IMR-90 (cell line): Measurements from ENCODE around the gene RALGAPA1. TPM values are rescaled to one million over a fixed set of nuclear protein-coding genes. Genes with fewer than 3 reads are reported as not detected.

Source experiments
- ATAC-seq: fragments of 200-7000 bp; cut with Tn5 transposase; 2 replicates; pipeline ENCODE4 v1.9.1; 2020; ENCODE audit warnings: low read depth, mild to moderate bottlenecking, moderate library complexity
- BruUV-seq: library from RNA; stranded (reverse); fragments of 400-500 nt; replicated peaks from 2 replicates; lab custom pipeline; 2021; lab: Mats Ljungman, UMichigan
- CTCF ChIA-PET: fragments of 300-600 bp; formaldehyde crosslinking; extraction: SDS; loops from one replicate; lab custom pipeline; 2021; ENCODE audit warnings: antibody characterized with exemption; lab: Yijun Ruan, JAX
- POLR2A ChIA-PET: fragments of 300-600 bp; sonication (Branson Sonifier 250); formaldehyde crosslinking; loops from one replicate; lab custom pipeline; 2022; ENCODE audit warnings: antibody characterized with exemption; ENCODE audit not compliant: unreplicated experiment; lab: Charles Lee
- DNase-seq: peaks from one replicate; pipeline ENCODE4 v3.0.0; 2013
- H2AFZ ChIP-seq: replicated peaks from 2 replicates; pipeline ENCODE3; 2013; ENCODE audit warnings: low read length, mild to moderate bottlenecking; ENCODE audit not compliant: poor library complexity
- H2AK5ac ChIP-seq: 2 replicates; pipeline ENCODE4 v1.6.1; 2013; ENCODE audit warnings: low read depth, low read length, inconsistent platforms
- H2AK9ac ChIP-seq: replicated peaks from 2 replicates; pipeline ENCODE3; 2013; ENCODE audit warnings: mild to moderate bottlenecking, low read depth, low read length, moderate library complexity; ENCODE audit not compliant: poor library complexity
- H2BK120ac ChIP-seq: 2 replicates; pipeline ENCODE4 v1.6.1; 2013; ENCODE audit warnings: low read depth, low read length, inconsistent platforms
- H2BK15ac ChIP-seq: 3 replicates; pipeline ENCODE4 v1.6.1; 2013; ENCODE audit warnings: low read depth, low read length, inconsistent platforms
- H2BK20ac ChIP-seq: 2 replicates; pipeline ENCODE4 v1.6.1; 2013; ENCODE audit warnings: low read depth, mild to moderate bottlenecking, inconsistent platforms, low read length, moderate library complexity
- H2BK5ac ChIP-seq: 2 replicates; pipeline ENCODE4 v1.6.1; 2013; ENCODE audit warnings: mild to moderate bottlenecking, low read depth, low read length, inconsistent platforms; ENCODE audit not compliant: poor library complexity, severe bottlenecking
- H3K14ac ChIP-seq: replicated peaks from 2 replicates; pipeline ENCODE4 v1.6.1; 2013; ENCODE audit warnings: low read depth, low read length, inconsistent platforms
- H3K18ac ChIP-seq: 2 replicates; pipeline ENCODE4 v1.6.1; 2013; ENCODE audit warnings: low read depth, low read length, control low read depth
- H3K23ac ChIP-seq: 2 replicates; pipeline ENCODE4 v1.6.1; 2013; ENCODE audit warnings: low read depth, low read length, inconsistent platforms
- H3K27ac ChIP-seq: 2 replicates; pipeline ENCODE4 v1.5.1; 2013; ENCODE audit warnings: mild to moderate bottlenecking, control low read depth, low read length; ENCODE audit not compliant: insufficient read depth
- H3K27me3 ChIP-seq: 2 replicates; pipeline ENCODE4 v1.6.1; 2013; ENCODE audit warnings: low read length; ENCODE audit not compliant: control insufficient read depth, insufficient read depth
- H3K36me3 ChIP-seq: 2 replicates; pipeline ENCODE4 v1.6.1; 2013; ENCODE audit warnings: low read length, mixed read lengths; ENCODE audit not compliant: control insufficient read depth, insufficient read depth
- H3K4ac ChIP-seq: 2 replicates; pipeline ENCODE4 v1.6.1; 2013; ENCODE audit warnings: low read depth, low read length, inconsistent platforms
- H3K4me1 ChIP-seq: 2 replicates; pipeline ENCODE4 v1.6.1; 2013; ENCODE audit warnings: low read length, mixed read lengths; ENCODE audit not compliant: control insufficient read depth, insufficient read depth
- H3K4me2 ChIP-seq: 2 replicates; pipeline ENCODE4 v1.6.1; 2013; ENCODE audit warnings: low read depth, mild to moderate bottlenecking, control low read depth, low read length, moderate library complexity
- H3K4me3 ChIP-seq: 2 replicates; pipeline ENCODE4 v1.5.1; 2013; ENCODE audit warnings: low read depth, mild to moderate bottlenecking, control low read depth, low read length, moderate library complexity; ENCODE audit not compliant: insufficient read depth
- H3K56ac ChIP-seq: 2 replicates; pipeline ENCODE4 v1.6.1; 2013; ENCODE audit warnings: low read length, inconsistent platforms; ENCODE audit not compliant: insufficient read depth; ENCODE audit errors: extremely low read depth
- H3K79me1 ChIP-seq, 2 experiments: 2 replicates each; pipeline ENCODE4 v1.6.1; 2013; ENCODE audit warnings: low read length in 2 of 2, inconsistent platforms in 1 of 2, low read depth in 1 of 2
- H3K9ac ChIP-seq: 2 replicates; pipeline ENCODE4 v1.6.1; 2013; ENCODE audit warnings: low read depth, low read length, control low read depth
- H3K9me1 ChIP-seq: 2 replicates; pipeline ENCODE4 v1.6.1; 2013; ENCODE audit warnings: low read length, inconsistent platforms; ENCODE audit not compliant: insufficient read depth
- H3K9me3 ChIP-seq: 2 replicates; pipeline ENCODE4 v1.6.1; 2013; ENCODE audit warnings: low read length; ENCODE audit not compliant: control insufficient read depth, insufficient read depth
- H4K20me1 ChIP-seq: 2 replicates; pipeline ENCODE4 v1.6.1; 2013; ENCODE audit warnings: low read length, inconsistent platforms; ENCODE audit not compliant: insufficient read depth
- H4K5ac ChIP-seq: 2 replicates; pipeline ENCODE4 v1.6.1; 2013; ENCODE audit warnings: mild to moderate bottlenecking, low read depth, low read length, control low read depth
- H4K8ac ChIP-seq, 2 experiments: 2 replicates each; pipeline ENCODE4 v1.6.1; 2013; ENCODE audit warnings: low read depth in 2 of 2, low read length in 2 of 2, control low read depth in 1 of 2, inconsistent platforms in 1 of 2
- H4K91ac ChIP-seq: 2 replicates; pipeline ENCODE4 v1.6.1; 2013; ENCODE audit warnings: low read depth, low read length, inconsistent platforms; ENCODE audit not compliant: insufficient read depth
- BHLHE40 ChIP-seq: fragments of 150-350 bp; IDR thresholded peaks from 2 replicates; pipeline ENCODE4 v1.6.1; 2016; ENCODE audit warnings: mild to moderate bottlenecking, low read depth, low read length
- CEBPB ChIP-seq: IDR thresholded peaks from 2 replicates; pipeline ENCODE4 v1.6.1; 2012; ENCODE audit warnings: low read depth, low read length, improper control_type of control experiment
- CHD1 ChIP-seq: IDR thresholded peaks from 2 replicates; pipeline ENCODE4 v1.6.1; 2012; ENCODE audit warnings: low read depth, low read length, improper control_type of control experiment
- CTCF ChIP-seq: conservative IDR thresholded peaks from 2 replicates; pipeline ENCODE4 v1.5.1; 2012; ENCODE audit warnings: mild to moderate bottlenecking, low read depth, low read length, improper control_type of control experiment
- ELK1 ChIP-seq: fragments of 150-350 bp; IDR thresholded peaks from 2 replicates; pipeline ENCODE4 v1.6.1; 2016; ENCODE audit warnings: low read depth, mild to moderate bottlenecking, low read length, moderate library complexity, borderline replicate concordance
- FOS ChIP-seq: fragments of 150-350 bp; IDR thresholded peaks from 2 replicates; pipeline ENCODE4 v1.6.1; 2016; ENCODE audit warnings: low read depth, low read length
- MAFK ChIP-seq: IDR thresholded peaks from 2 replicates; pipeline ENCODE4 v1.6.1; 2012; ENCODE audit warnings: low read depth, low read length, improper control_type of control experiment
- MAZ ChIP-seq: IDR thresholded peaks from 2 replicates; pipeline ENCODE4 v1.6.1; 2012; ENCODE audit warnings: low read depth, mild to moderate bottlenecking, low read length, improper control_type of control experiment, moderate library complexity, borderline replicate concordance
- MXI1 ChIP-seq: IDR thresholded peaks from 2 replicates; pipeline ENCODE4 v1.6.1; 2012; ENCODE audit warnings: low read depth, mild to moderate bottlenecking, low read length, moderate library complexity, borderline replicate concordance
- NFE2L2 ChIP-seq: fragments of 150-350 bp; IDR thresholded peaks from 2 replicates; pipeline ENCODE4 v1.6.1; 2016; ENCODE audit warnings: low read depth, mild to moderate bottlenecking, low read length
- POLR2A ChIP-seq: IDR thresholded peaks from 2 replicates; pipeline ENCODE4 v1.6.1; 2012; ENCODE audit warnings: mild to moderate bottlenecking, low read depth, low read length
- RAD21 ChIP-seq: IDR thresholded peaks from 2 replicates; pipeline ENCODE4 v1.6.1; 2012; ENCODE audit warnings: low read length, improper control_type of control experiment
- RCOR1 ChIP-seq: IDR thresholded peaks from 2 replicates; pipeline ENCODE4 v1.6.1; 2012; ENCODE audit warnings: mild to moderate bottlenecking, low read length, improper control_type of control experiment; ENCODE audit not compliant: insufficient replicate concordance
- RFX5 ChIP-seq: IDR thresholded peaks from 2 replicates; pipeline ENCODE4 v1.8.0; 2012; ENCODE audit warnings: low read depth, mild to moderate bottlenecking, low read length, moderate library complexity
- SMC3 ChIP-seq: fragments of 150-350 bp; IDR thresholded peaks from 2 replicates; pipeline ENCODE4 v1.6.1; 2016; ENCODE audit warnings: low read depth, mild to moderate bottlenecking, antibody characterized with exemption, low read length, moderate library complexity
- WGBS, 2 experiments: methylation state at CpG; one replicate each; pipeline versions ENCODE4 v1.1.5 to v1.1.7; 2013; ENCODE audit warnings: missing lambda C conversion rate in 2 of 2; ENCODE audit not compliant: insufficient read length in 1 of 2; ENCODE audit errors: extremely low coverage in 2 of 2; 5-methylcytosine and 5-hydroxymethylcytosine counted together
- dilution Hi-C: fragments of 300-500 bp; cut with HindIII; formaldehyde crosslinking; loops from one replicate; pipeline ENCODE4 v1.14.3; 2018; ENCODE audit warnings: low sequenced_read_pairs; ENCODE audit not compliant: unreplicated experiment
- in situ Hi-C: fragments of 300-500 bp; cut with MboI; formaldehyde crosslinking; loops from 3 replicates; pipeline ENCODE4 v1.14.3; 2019; ENCODE audit warnings: low sequenced_read_pairs, inconsistent platforms, mixed read lengths
- intact Hi-C: fragments of 100-400 bp; cut with micrococcal nuclease; formaldehyde crosslinking; loops from 2 replicates; pipeline ENCODE4 v1.10.0; 2022
- polyA plus RNA-seq, 3 experiments: library from polyadenylated mRNA; depleted of rRNA; stranded (reverse); fragments of >200 nt; gene quantifications; 2 replicates each; pipeline ENCODE4 v1.2.3, GENCODE V29; 2012; ENCODE audit warnings: low replicate concordance in 1 of 3
- total RNA-seq: library from RNA; depleted of rRNA; stranded (reverse); fragments of >200 nt; gene quantifications from 2 replicates; pipeline ENCODE4 v1.2.3, GENCODE V29; 2012
- TF ChIP-seq, protein P1 (sequence below): fragments of 150-350 bp; IDR thresholded peaks from 2 replicates; pipeline ENCODE4 v1.6.1; 2017; ENCODE audit warnings: mild to moderate bottlenecking, antibody characterized with exemption, low read length, low read depth

Gene RALGAPA1
- total and polyA plus RNA-seq, 2 of the 4 experiments (the other 2 are of a cell fraction): 5.1 to 25.6 TPM

DNA sequence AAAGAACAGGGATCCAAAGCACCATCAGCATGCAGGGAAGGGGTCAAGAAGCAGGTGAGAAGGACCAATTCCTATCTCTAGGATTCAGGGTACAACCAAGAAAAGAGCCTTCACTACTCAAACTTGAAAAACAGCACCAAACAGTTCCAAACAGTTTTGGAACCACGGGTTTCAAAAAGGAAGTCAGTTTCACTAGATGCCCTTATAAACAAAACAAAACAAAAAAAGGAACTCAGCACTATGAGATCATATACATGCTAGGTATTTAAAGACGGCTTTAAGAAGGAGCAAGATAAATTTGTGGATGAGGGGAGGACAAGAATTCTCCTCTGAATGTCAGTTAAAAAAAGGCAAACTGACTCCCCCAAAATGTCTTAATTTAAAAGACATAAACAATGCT, 269.1 kb downstream of the RALGAPA1 start:
- peaks cover 8% of the 10 kb centered on the region for H3K27me3 ChIP-seq
- H2AK5ac ChIP-seq: no peak overlapping the region
- H4K20me1 ChIP-seq: no peaks in the 10 kb centered on the region
- H3K56ac ChIP-seq: no peak overlapping the region
- H2BK120ac ChIP-seq: no peak overlapping the region
- in situ Hi-C loops (no loop called here), dilution Hi-C loops (no loop called here), intact Hi-C loops (no loop called here)
- no peak overlapping the region for H2AFZ ChIP-seq
- no peak overlapping the region for H3K4ac ChIP-seq
- no peaks in the 10 kb centered on the region for H3K36me3 ChIP-seq
- H2BK15ac ChIP-seq: no peak overlapping the region
- H4K8ac ChIP-seq: no peak overlapping the region
- H3K79me1 ChIP-seq: no peaks in the 10 kb centered on the region
- H4K91ac ChIP-seq: no peak overlapping the region
- POLR2A ChIA-PET: no interaction called here
- ATAC-seq (no peak), DNase-seq (no peak)
- H3K9me1 ChIP-seq: no peaks in the 10 kb centered on the region
- no peak overlapping the region for H3K27ac ChIP-seq
- no peak overlapping the region for H4K5ac ChIP-seq
- TF ChIP-seq CTCF (no peak), SMC3 (no peak), FOS (no peak), NFE2L2 (no peak), RAD21 (no peak), RFX5 (no peak), CEBPB (no peak), MAFK (no peak), MAZ (no peak), CHD1 (no peak), POLR2A (no peak), BHLHE40 (no peak), ELK1 (no peak), RCOR1 (no peak), MXI1 (no peak)
- TF ChIP-seq, protein P1, sequence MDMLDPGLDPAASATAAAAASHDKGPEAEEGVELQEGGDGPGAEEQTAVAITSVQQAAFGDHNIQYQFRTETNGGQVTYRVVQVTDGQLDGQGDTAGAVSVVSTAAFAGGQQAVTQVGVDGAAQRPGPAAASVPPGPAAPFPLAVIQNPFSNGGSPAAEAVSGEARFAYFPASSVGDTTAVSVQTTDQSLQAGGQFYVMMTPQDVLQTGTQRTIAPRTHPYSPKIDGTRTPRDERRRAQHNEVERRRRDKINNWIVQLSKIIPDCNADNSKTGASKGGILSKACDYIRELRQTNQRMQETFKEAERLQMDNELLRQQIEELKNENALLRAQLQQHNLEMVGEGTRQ: no peak
- no peaks in the 10 kb centered on the region for H3K9me3 ChIP-seq
- no peak overlapping the region for H3K18ac ChIP-seq
- WGBS, 2 experiments: no CpG with 5 or more reads among the region's 2 CpGs
- no peak overlapping the region for H3K23ac ChIP-seq
- no peak overlapping the region for H2AK9ac ChIP-seq
- CTCF ChIA-PET: no interaction called here
- no peak overlapping the region for H3K4me3 ChIP-seq
- no peak overlapping the region for H3K4me2 ChIP-seq
- H3K14ac ChIP-seq: no peak overlapping the region
- H2BK20ac ChIP-seq: no peak overlapping the region
- peaks cover 2% of the 10 kb centered on the region; the same call in 1 of the 2 replicates for H3K4me1 ChIP-seq
- no TSS peak for BruUV-seq
- H3K9ac ChIP-seq: no peak overlapping the region
- no peak overlapping the region for H2BK5ac ChIP-seq
